AG09319 (cell line): Measurements from ENCODE around the gene CYP4F8.
"Not testable (repeated sequence)": the region's sequence is repeated elsewhere in the genome, so short reads cannot be mapped to it uniquely, and the experiment has no call there.

ENCODE experiments used
- DNase-seq: peaks from one replicate; pipeline ENCODE4 v3.0.0-alpha.2; 2010; ENCODE audit warnings: low read depth; ENCODE audit errors: extremely low read depth
- TF ChIP-seq, protein P1 (sequence below): IDR thresholded peaks from 2 replicates; pipeline ENCODE4 v1.5.1; 2011; ENCODE audit warnings: low read depth, mild to moderate bottlenecking, inconsistent platforms, low read length, moderate library complexity

CYP4F8 gene

DNA sequence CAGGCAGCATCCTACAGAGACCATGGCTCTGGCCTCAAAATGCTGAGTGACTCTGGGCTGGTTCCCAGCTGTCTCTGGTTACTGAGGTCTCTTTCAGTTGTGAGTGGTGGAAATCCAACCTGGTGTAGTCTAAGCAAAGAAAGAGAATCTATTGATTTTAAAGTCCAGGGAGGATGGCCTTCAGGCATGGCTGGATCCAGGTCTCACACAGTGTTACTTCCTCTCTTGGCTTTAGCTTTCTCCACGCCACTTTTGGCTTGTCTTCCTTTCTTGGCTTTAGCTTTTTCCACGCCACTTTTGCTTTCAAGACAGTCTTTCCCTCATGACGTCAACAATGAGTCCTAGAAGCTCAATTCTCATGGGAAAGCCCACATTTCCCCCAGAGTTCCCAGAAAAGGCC, 29.8 kb downstream of the CYP4F8 start:
- TF ChIP-seq, protein P1, sequence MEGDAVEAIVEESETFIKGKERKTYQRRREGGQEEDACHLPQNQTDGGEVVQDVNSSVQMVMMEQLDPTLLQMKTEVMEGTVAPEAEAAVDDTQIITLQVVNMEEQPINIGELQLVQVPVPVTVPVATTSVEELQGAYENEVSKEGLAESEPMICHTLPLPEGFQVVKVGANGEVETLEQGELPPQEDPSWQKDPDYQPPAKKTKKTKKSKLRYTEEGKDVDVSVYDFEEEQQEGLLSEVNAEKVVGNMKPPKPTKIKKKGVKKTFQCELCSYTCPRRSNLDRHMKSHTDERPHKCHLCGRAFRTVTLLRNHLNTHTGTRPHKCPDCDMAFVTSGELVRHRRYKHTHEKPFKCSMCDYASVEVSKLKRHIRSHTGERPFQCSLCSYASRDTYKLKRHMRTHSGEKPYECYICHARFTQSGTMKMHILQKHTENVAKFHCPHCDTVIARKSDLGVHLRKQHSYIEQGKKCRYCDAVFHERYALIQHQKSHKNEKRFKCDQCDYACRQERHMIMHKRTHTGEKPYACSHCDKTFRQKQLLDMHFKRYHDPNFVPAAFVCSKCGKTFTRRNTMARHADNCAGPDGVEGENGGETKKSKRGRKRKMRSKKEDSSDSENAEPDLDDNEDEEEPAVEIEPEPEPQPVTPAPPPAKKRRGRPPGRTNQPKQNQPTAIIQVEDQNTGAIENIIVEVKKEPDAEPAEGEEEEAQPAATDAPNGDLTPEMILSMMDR: no peak
- DNase-seq: no peak

DNA sequence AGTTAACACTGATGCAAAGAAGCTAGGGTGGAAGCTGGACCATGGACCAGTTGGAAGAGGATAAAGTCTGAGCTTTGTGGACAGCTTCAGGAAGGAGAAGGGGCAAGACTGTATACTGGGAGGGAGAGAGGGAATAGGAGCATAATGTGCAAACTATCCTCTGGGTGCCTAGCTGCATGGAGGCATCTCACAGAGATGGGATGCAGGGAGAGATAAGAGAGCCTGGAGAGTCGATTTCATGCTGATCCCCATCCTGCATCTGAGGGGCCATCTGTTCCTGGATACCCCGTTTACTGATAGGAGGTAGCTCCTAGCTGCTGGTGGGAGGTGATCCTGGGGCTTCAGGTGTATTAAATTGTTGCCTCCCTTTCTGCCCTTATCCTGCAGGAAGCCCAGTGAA, 34.5 kb downstream of the CYP4F8 start:
- TF ChIP-seq, protein P1: no peak

DNA sequence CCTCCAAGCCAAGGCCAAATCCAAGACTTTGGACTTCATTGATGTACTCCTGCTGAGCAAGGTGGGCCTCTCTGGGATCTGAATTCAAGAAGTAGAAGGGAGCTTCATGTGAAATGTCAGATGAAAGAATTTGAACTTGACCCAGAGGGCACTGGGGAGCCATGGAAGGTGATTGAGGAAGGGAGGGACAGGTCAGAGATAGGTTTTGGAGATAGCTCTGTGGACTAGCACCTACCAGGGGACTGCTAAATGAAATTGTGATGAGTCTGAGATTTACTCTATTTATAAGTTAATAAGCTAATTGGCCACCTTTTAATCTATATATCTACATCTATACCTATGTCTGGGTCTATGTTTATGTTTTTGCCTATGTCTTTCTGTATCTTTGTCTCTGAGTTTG, 35.1 kb downstream of the CYP4F8 start:
- not testable (repeated sequence) for DNase-seq

More for the DNA sequence above, 34.5 kb downstream of the CYP4F8 start:
- DNase-seq: no peak

DNA sequence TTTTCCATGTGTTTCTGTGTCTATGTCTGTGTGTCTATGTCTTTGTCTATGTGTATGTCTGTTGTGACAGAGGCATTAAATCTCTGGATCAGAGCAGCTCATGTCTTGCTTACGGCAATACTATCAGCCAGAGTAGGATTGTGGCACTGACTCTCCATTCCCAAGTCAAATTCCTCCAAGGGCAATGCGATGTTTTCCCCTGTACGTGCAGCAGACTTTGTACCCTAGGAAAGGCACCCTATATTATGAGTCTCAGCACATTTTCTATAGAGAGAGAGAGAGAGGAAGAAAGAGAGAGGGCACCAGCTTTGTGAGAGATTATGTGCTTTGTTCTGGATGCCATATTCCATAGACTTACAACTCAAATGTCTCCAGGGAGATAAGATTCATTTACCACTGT, 36.8 kb downstream of the CYP4F8 start:
- DNase-seq: no peak

DNA sequence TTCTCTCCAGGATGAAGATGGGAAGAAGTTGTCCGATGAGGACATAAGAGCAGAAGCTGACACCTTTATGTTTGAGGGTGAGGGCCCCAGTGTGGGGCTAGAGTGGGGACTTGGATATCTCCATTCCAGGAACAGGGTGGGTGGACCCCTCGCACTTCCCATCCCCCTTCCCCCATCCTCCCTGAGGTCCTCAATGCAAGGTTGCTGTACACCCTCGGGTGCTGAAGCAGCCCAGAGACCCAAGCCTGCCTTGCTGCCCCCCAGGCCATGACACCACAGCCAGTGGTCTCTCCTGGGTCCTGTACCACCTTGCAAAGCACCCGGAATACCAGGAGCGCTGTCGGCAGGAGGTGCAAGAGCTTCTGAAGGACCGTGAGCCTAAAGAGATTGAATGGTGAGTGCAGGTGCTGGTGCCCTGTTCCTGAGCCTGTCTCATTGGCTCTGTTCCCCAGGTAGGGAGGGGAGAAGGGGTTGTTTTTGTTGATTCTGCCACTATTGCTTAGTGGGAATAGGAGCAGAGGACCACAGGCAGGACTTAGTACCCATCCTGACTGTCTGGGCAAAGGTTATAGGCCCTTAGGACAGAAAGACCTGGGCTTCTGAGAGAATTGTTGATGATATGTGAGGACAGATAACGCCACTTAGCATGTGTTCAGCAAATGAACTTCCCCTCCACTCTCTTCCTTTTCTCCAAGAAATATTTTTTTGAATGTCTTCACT, 37.7 kb downstream of the CYP4F8 start:
- TF ChIP-seq, protein P1: no peak
- DNase-seq: no peak

More for the DNA sequence above, 36.8 kb downstream of the CYP4F8 start:
- TF ChIP-seq, protein P1: no peak

DNA sequence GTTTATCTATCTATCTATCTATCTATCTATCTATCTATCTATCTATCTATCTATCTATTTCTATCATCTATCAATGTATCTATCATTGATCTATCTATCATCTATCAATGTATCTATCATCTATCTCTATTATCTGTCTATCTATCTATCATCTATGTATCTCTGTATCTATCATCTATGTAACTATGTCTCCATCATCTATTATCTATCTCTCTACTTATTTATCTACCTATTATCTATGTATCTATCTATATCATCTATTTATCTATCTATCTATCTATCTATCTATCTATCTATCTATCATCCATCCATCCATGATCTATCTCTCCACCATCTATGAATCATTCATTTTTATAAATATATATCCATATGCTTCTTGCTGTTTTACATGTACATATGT, 41.4 kb downstream of the CYP4F8 start:
- no peak for DNase-seq
- TF ChIP-seq, protein P1: no peak

DNA sequence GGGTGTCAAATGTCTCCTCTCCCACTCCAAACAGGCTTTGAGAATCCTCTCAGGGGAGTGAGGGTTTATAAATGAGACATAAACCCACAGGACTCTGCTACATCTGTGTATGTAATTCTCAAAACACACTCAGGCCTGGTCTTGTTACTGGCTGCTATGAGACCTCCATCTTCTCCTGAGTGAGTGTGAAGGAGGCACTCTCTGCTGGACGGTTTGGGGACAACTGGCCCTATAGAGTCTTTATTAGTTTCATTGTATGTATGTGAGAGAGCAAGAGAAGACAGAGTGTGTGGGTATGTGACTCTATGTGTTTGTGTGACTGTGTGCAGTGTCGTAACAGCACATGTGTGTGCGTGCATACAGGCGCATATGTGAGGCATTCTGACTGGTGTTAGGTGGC, 48.2 kb downstream of the CYP4F8 start:
- TF ChIP-seq, protein P1: no peak
- DNase-seq: no peak

DNA sequence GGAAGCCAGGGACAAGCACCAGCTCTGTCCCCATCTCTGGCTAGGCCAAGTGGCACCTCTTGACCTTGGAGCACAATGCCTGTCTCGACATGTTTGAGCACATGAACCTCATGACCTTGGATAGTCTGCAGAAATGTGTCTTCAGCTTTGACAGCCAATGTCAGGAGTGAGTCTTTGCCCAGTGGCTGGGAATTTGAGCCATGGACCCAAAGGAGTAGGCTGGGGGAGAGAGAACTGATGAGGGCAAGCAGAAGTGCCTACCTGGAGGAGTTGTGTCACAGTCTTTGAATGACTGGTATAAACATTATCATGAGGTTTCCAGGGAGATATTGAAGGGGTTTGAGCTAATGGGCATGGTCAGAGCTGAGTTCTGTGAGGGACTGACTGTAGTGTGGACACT, 51.2 kb downstream of the CYP4F8 start:
- no peak for DNase-seq
- TF ChIP-seq, protein P1: no peak
